Measurements from ENCODE around the gene PCSK1N.

Gene PCSK1N

GRCh38 chrX:48782795-48783194, 52.6 kb downstream of the PCSK1N start:
- no peak for DNase-seq (ENCODE audit: low read depth)
- H3K4me3 ChIP-seq (ENCODE audit: low read depth, low read length) = no peak overlapping the region
- TF ChIP-seq, protein P1, sequence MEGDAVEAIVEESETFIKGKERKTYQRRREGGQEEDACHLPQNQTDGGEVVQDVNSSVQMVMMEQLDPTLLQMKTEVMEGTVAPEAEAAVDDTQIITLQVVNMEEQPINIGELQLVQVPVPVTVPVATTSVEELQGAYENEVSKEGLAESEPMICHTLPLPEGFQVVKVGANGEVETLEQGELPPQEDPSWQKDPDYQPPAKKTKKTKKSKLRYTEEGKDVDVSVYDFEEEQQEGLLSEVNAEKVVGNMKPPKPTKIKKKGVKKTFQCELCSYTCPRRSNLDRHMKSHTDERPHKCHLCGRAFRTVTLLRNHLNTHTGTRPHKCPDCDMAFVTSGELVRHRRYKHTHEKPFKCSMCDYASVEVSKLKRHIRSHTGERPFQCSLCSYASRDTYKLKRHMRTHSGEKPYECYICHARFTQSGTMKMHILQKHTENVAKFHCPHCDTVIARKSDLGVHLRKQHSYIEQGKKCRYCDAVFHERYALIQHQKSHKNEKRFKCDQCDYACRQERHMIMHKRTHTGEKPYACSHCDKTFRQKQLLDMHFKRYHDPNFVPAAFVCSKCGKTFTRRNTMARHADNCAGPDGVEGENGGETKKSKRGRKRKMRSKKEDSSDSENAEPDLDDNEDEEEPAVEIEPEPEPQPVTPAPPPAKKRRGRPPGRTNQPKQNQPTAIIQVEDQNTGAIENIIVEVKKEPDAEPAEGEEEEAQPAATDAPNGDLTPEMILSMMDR (IDR thresholded peaks at IDR 0.05; ENCODE audit: insufficient read depth, low read depth, low read length, missing control alignments) = no peak

DNA sequence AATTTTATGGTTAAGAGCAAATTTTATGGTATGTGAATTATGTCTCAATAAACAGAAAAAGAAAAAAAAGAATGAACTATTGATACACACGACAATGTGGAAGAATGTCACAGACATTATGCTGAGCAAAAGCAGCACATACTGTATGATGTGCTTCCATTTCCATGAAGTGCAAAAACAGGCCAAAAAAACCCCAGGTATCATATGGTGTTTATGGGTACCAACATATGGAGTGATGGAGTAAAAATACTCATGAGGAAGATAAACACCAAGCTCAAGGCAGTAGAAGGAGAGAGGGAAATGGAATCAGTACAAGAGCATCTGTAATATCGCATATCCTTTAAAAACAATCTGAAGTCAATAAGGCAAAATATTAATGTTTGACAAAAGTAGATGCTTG, 53.2 kb downstream of the PCSK1N start:
- DNase-seq (ENCODE audit: low read depth) = no peak
- TF ChIP-seq, protein P1 (IDR thresholded peaks at IDR 0.05; ENCODE audit: insufficient read depth, low read depth, low read length, missing control alignments) = no peak
- H3K4me3 ChIP-seq (ENCODE audit: low read depth, low read length) = no peak overlapping the region

- TF ChIP-seq, protein P1 (IDR thresholded peaks at IDR 0.05; ENCODE audit: insufficient read depth, low read depth, low read length, missing control alignments) = no peak
- H3K4me3 ChIP-seq (ENCODE audit: low read depth, low read length) = no peak overlapping the region
- DNase-seq (ENCODE audit: low read depth) = no peak
These were observed 53.7 kb downstream of the PCSK1N start for GRCh38 chrX:48781705-48782104.

Measured in GM12865 (cell line).